Neural cell (in vitro differentiated cells): ENCODE results near the gene IFT22. TPM values are rescaled to one million over a fixed set of nuclear protein-coding genes. Genes with fewer than 3 reads are reported as not detected.

Experiments
- H2AFZ ChIP-seq: fragments of 200-600, 300-800 bp; sonication (generic), shearing (Covaris generic); 2 replicates; pipeline ENCODE4 v1.6.0; 2014; ENCODE audit warnings: low read depth, mild to moderate bottlenecking, antibody characterized with exemption, low read length, moderate library complexity
- H3F3A ChIP-seq: fragments of 200-600 bp; shearing (Covaris generic); 2 replicates; pipeline ENCODE4 v1.6.1; 2016; ENCODE audit warnings: mild to moderate bottlenecking, moderate library complexity, mixed read lengths, antibody characterized with exemption, low read length; ENCODE audit not compliant: insufficient read depth, poor library complexity, severe bottlenecking
- H3K27ac ChIP-seq: fragments of 200-600, 300-800 bp; sonication (generic), shearing (Covaris generic); 2 replicates; pipeline ENCODE4 v1.5.1; 2014; ENCODE audit warnings: mild to moderate bottlenecking, low read length, moderate library complexity
- H3K27me3 ChIP-seq: fragments of 300-800, 200-600 bp; sonication (generic), shearing (Covaris generic); 2 replicates; pipeline ENCODE4 v1.6.0; 2014; ENCODE audit warnings: mild to moderate bottlenecking, low read depth, low read length, moderate library complexity; ENCODE audit not compliant: insufficient read depth
- H3K36me3 ChIP-seq: fragments of 300-800, 200-600 bp; sonication (generic), shearing (Covaris generic); 2 replicates; pipeline ENCODE4 v1.5.1; 2014; ENCODE audit warnings: mild to moderate bottlenecking, antibody characterized with exemption, low read length, moderate library complexity; ENCODE audit not compliant: insufficient read depth
- H3K4me2 ChIP-seq: fragments of 300-800, 200-600 bp; sonication (generic), shearing (Covaris generic); 2 replicates; pipeline ENCODE4 v1.6.0; 2014; ENCODE audit warnings: mild to moderate bottlenecking, low read length
- H3K4me3 ChIP-seq: fragments of 300-800, 200-600 bp; sonication (generic), shearing (Covaris generic); 2 replicates; pipeline ENCODE4 v1.5.1; 2014; ENCODE audit warnings: mild to moderate bottlenecking, low read length, moderate library complexity
- H3K79me2 ChIP-seq: fragments of 200-600 bp; shearing (Covaris generic); replicated peaks from 2 replicates; pipeline ENCODE4 v1.6.0; 2014; ENCODE audit warnings: mild to moderate bottlenecking, low read length, moderate library complexity; ENCODE audit not compliant: insufficient read depth
- H3K9ac ChIP-seq: fragments of 300-800, 200-600 bp; sonication (generic), shearing (Covaris generic); 2 replicates; pipeline ENCODE4 v1.6.1; 2016; ENCODE audit warnings: mild to moderate bottlenecking, low read length, mixed read lengths
- H3K9me2 ChIP-seq: fragments of 200-600 bp; shearing (Covaris generic); 2 replicates; pipeline ENCODE4 v1.6.1; 2016; ENCODE audit warnings: mild to moderate bottlenecking, low read length, mixed read lengths; ENCODE audit not compliant: insufficient read depth
- H3K9me3 ChIP-seq: fragments of 200-600, 300-800 bp; sonication (generic), shearing (Covaris generic); 2 replicates; pipeline ENCODE4 v1.6.1; 2016; ENCODE audit warnings: mild to moderate bottlenecking, mixed run types, low read length, moderate library complexity, mixed read lengths
- H4K20me1 ChIP-seq: fragments of 200-600 bp; shearing (Covaris generic); 2 replicates; pipeline ENCODE4 v1.6.1; 2016; ENCODE audit warnings: mild to moderate bottlenecking, mixed run types; ENCODE audit not compliant: insufficient read depth
- EP300 ChIP-seq: fragments of 450-650 bp; conservative IDR thresholded peaks from 2 replicates; pipeline ENCODE4 v1.6.1; 2014; ENCODE audit warnings: antibody characterized with exemption, mild to moderate bottlenecking, moderate library complexity; ENCODE audit not compliant: poor library complexity, severe bottlenecking
- EZH2 ChIP-seq: fragments of 200-600, 300-800 bp; shearing (Covaris generic), sonication (generic); IDR thresholded peaks from 2 replicates; pipeline ENCODE4 v1.6.1; 2014; ENCODE audit warnings: antibody characterized with exemption, low read length, borderline replicate concordance, mild to moderate bottlenecking; ENCODE audit not compliant: insufficient read depth, poor library complexity, severe bottlenecking
- MXI1 ChIP-seq: fragments of 450-650 bp; conservative IDR thresholded peaks from 2 replicates; pipeline ENCODE4 v1.6.1; 2014; ENCODE audit warnings: antibody characterized with exemption, mild to moderate bottlenecking; ENCODE audit not compliant: poor library complexity, severe bottlenecking
- POLR2AphosphoS5 ChIP-seq: IDR thresholded peaks from 2 replicates; pipeline ENCODE4 v1.6.1; 2012
- RAD21 ChIP-seq: fragments of 450-650 bp; conservative IDR thresholded peaks from 2 replicates; pipeline ENCODE4 v1.6.1; 2014; ENCODE audit warnings: antibody characterized with exemption, mild to moderate bottlenecking, moderate library complexity
- SMC3 ChIP-seq: fragments of 450-650 bp; conservative IDR thresholded peaks from 2 replicates; pipeline ENCODE4 v1.6.1; 2014; ENCODE audit warnings: antibody characterized with exemption, mild to moderate bottlenecking, moderate library complexity; ENCODE audit not compliant: poor library complexity
- TAF1 ChIP-seq: IDR thresholded peaks from 2 replicates; pipeline ENCODE4 v1.6.1; 2012; ENCODE audit warnings: low read depth
- polyA plus RNA-seq: library from polyadenylated mRNA; depleted of rRNA; stranded (reverse); fragments of >200 nt; gene quantifications from 2 replicates; pipeline ENCODE4 v1.2.3, GENCODE V29; 2014
- TF ChIP-seq, protein P1 (sequence below): IDR thresholded peaks from 2 replicates; pipeline ENCODE4 v1.6.1; 2012; ENCODE audit warnings: borderline replicate concordance
- TF ChIP-seq, protein P2 (sequence below): fragments of 450-650 bp; IDR thresholded peaks from 2 replicates; pipeline ENCODE4 v1.5.1; 2014; ENCODE audit warnings: antibody characterized with exemption, mild to moderate bottlenecking, moderate library complexity; ENCODE audit not compliant: poor library complexity, severe bottlenecking

IFT22 gene
- polyA plus RNA-seq, 1 donor from 2014 or later: 50.9 TPM

DNA sequence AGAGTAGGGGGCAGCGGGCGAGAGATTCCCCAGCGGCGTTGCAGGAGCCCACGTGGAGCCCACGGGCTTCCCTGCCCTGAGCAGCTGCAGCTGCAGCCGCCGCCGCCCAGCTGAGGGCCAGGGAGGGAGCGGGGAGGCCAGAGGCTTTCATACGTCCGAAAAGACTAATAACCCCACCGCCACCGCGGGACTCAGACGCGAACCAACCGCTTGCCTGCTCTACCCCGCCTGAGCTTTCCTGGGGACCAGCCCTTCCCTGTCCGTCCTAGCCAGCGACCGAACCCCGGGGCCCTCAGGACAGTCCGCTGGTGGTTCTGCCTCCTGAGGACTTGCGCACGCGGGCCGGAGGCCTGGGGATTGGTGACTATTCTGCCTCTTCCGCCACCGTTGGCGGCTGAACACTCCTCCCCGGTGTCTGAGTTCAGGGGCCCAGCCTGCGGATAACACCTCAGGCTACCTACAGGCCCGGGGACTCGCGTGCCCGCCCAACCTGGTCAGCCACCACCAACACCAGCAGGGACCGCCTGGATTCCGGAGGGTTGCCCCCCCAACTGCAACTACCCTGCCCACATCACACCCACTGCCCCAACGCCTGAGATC lies 18.4 kb downstream of the IFT22 start:
- no peak overlapping the region for H2AFZ ChIP-seq
- H3K36me3 ChIP-seq: no peaks in the 10 kb centered on the region
- peaks cover 43% of the 10 kb centered on the region for H3K27me3 ChIP-seq
- H3K9me2 ChIP-seq: no peaks in the 10 kb centered on the region
- H4K20me1 ChIP-seq: no peaks in the 10 kb centered on the region
- no peak overlapping the region for H3K9ac ChIP-seq
- TF ChIP-seq TAF1: no peak
- no peak for TF ChIP-seq SMC3
- TF ChIP-seq, protein P1, sequence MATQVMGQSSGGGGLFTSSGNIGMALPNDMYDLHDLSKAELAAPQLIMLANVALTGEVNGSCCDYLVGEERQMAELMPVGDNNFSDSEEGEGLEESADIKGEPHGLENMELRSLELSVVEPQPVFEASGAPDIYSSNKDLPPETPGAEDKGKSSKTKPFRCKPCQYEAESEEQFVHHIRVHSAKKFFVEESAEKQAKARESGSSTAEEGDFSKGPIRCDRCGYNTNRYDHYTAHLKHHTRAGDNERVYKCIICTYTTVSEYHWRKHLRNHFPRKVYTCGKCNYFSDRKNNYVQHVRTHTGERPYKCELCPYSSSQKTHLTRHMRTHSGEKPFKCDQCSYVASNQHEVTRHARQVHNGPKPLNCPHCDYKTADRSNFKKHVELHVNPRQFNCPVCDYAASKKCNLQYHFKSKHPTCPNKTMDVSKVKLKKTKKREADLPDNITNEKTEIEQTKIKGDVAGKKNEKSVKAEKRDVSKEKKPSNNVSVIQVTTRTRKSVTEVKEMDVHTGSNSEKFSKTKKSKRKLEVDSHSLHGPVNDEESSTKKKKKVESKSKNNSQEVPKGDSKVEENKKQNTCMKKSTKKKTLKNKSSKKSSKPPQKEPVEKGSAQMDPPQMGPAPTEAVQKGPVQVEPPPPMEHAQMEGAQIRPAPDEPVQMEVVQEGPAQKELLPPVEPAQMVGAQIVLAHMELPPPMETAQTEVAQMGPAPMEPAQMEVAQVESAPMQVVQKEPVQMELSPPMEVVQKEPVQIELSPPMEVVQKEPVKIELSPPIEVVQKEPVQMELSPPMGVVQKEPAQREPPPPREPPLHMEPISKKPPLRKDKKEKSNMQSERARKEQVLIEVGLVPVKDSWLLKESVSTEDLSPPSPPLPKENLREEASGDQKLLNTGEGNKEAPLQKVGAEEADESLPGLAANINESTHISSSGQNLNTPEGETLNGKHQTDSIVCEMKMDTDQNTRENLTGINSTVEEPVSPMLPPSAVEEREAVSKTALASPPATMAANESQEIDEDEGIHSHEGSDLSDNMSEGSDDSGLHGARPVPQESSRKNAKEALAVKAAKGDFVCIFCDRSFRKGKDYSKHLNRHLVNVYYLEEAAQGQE: no peak
- no peak for TF ChIP-seq RAD21
- TF ChIP-seq EP300: no peak
- TF ChIP-seq POLR2AphosphoS5: no peak
- no peak for TF ChIP-seq EZH2
- TF ChIP-seq MXI1: no peak
- TF ChIP-seq, protein P2, sequence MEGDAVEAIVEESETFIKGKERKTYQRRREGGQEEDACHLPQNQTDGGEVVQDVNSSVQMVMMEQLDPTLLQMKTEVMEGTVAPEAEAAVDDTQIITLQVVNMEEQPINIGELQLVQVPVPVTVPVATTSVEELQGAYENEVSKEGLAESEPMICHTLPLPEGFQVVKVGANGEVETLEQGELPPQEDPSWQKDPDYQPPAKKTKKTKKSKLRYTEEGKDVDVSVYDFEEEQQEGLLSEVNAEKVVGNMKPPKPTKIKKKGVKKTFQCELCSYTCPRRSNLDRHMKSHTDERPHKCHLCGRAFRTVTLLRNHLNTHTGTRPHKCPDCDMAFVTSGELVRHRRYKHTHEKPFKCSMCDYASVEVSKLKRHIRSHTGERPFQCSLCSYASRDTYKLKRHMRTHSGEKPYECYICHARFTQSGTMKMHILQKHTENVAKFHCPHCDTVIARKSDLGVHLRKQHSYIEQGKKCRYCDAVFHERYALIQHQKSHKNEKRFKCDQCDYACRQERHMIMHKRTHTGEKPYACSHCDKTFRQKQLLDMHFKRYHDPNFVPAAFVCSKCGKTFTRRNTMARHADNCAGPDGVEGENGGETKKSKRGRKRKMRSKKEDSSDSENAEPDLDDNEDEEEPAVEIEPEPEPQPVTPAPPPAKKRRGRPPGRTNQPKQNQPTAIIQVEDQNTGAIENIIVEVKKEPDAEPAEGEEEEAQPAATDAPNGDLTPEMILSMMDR: no peak
- H3K79me2 ChIP-seq: no peaks in the 10 kb centered on the region
- no peaks in the 10 kb centered on the region for H3F3A ChIP-seq
- H3K4me3 ChIP-seq: no peak overlapping the region
- peaks cover 15% of the 10 kb centered on the region for H3K9me3 ChIP-seq
- H3K4me2 ChIP-seq: no peak overlapping the region
- no peak overlapping the region for H3K27ac ChIP-seq

DNA sequence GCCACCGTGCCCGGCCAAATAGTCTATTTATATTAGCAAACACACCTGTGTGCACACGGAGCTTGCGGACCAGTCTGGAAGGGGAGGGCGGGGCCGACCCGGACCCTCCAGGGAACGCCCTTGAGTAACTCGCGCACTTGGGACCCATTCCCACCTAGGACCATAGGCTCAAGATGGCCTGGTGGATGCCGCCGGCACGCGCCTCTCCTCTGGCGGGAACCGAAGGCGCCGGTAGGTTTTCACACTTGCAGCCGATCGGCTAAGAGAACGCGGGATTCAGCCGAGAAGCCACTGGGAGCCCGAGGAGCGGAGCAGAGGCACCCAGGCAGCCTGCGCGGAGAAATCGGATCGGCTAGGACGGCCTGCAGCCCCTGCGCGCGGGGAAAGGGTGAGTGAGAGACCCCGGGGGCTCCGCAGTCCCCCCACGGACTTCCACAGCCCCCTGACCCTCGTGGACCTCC lies 18.9 kb downstream of the IFT22 start:
- Histone ChIP-seq H2AFZ (no peak overlapping the region), H3K4me2 (no peak overlapping the region), H3K79me2 (no peaks in the 10 kb centered on the region), H3K9ac (no peak overlapping the region), H4K20me1 (no peaks in the 10 kb centered on the region), H3K9me3 (peaks cover 15% of the 10 kb centered on the region), H3K27ac (no peak overlapping the region), H3K9me2 (no peaks in the 10 kb centered on the region), H3K27me3 (peaks cover 42% of the 10 kb centered on the region), H3K4me3 (no peak overlapping the region), H3K36me3 (no peaks in the 10 kb centered on the region), H3F3A (no peaks in the 10 kb centered on the region)
- TF ChIP-seq, protein P1: no peak
- TF ChIP-seq TAF1 (no peak), MXI1 (no peak), SMC3 (no peak), RAD21 (no peak), EZH2 (no peak), POLR2AphosphoS5 (no peak), EP300 (no peak)
- TF ChIP-seq, protein P2: no peak
